Transverse colon (tissue), 4 donors: ENCODE results near the gene DPM2. TPM values are rescaled to one million over a fixed set of nuclear protein-coding genes. Genes with fewer than 3 reads are reported as not detected.

Experiments
- DNase-seq: peaks from one replicate; pipeline ENCODE4 v3.0.0-alpha.2; 2019
- H3K27ac ChIP-seq, 4 donors: fragments of 200-600 bp; sonication (generic); 2 replicates each; pipeline ENCODE4 v1.5.1; 2016 to 2018; ENCODE audit warnings: inconsistent platforms in 4 of 4
- H3K27me3 ChIP-seq: fragments of 200-600 bp; sonication (generic); 2 replicates; pipeline ENCODE4 v1.5.1; 2017; ENCODE audit warnings: inconsistent platforms
- H3K36me3 ChIP-seq, 4 donors: fragments of 200-600 bp; sonication (generic); 2 replicates each; pipeline ENCODE4 v1.5.1; 2017 to 2019; ENCODE audit warnings: inconsistent platforms in 4 of 4
- H3K4me1 ChIP-seq, 4 donors: fragments of 200-600 bp; sonication (generic); 2 replicates each; pipeline ENCODE4 v1.5.1; 2017 to 2020; ENCODE audit warnings: inconsistent platforms in 4 of 4
- H3K4me3 ChIP-seq, 4 donors: fragments of 200-600 bp; sonication (generic); 1 replicate in 1 of 4; 2 replicates in 3 of 4; pipeline versions ENCODE4 v1.5.1 to v1.6.1; 2017 to 2019; ENCODE audit warnings: inconsistent platforms in 4 of 4
- H3K9me3 ChIP-seq, 2 donors: fragments of 200-600 bp; sonication (generic); 2 replicates each; pipeline ENCODE4 v1.5.1; 2017 to 2019; ENCODE audit warnings: inconsistent platforms in 2 of 2
- EP300 ChIP-seq: sonication (generic); formaldehyde crosslinking; IDR thresholded peaks from one replicate; pipeline ENCODE4 v1.6.1; 2017; ENCODE audit warnings: antibody characterized with exemption, low read depth
- POLR2A ChIP-seq: fragments of 450-650 bp; IDR thresholded peaks from one replicate; pipeline ENCODE4 v1.6.1; 2016; ENCODE audit warnings: antibody characterized with exemption, mild to moderate bottlenecking, moderate library complexity
- POLR2AphosphoS5 ChIP-seq, 3 donors: sonication (generic); formaldehyde crosslinking; IDR thresholded peaks; one replicate each; pipeline ENCODE4 v1.6.1; 2016; ENCODE audit warnings: antibody characterized with exemption in 3 of 3
- WGBS, 2 donors: methylation state at CpG; one replicate each; pipeline ENCODE4 v1.1.5; 2018; ENCODE audit warnings: low coverage in 1 of 2; 5-methylcytosine and 5-hydroxymethylcytosine counted together
- in situ Hi-C, 4 donors: fragments of 200-750 bp; cut with MboI; loops; one replicate each; pipeline versions ENCODE4 v1.15.0 to v1.15.1; 2017; ENCODE audit warnings: low sequenced_read_pairs in 3 of 4, low pct_ligation_motif_present in 1 of 4, low pct_unique_long_range_greater_than_20kb in 1 of 4
- intact Hi-C: fragments of 100-400 bp; cut with DNase I; formaldehyde crosslinking; loops from one replicate; pipeline ENCODE4 v1.15.1; 2023; ENCODE audit warnings: low total_unique reads
- total RNA-seq, 4 donors: library from RNA; depleted of rRNA; stranded (reverse); fragments of >200 nt; gene quantifications; one replicate each; pipeline ENCODE4 v1.1.0, GENCODE V29; 2016
- TF ChIP-seq, protein P1 (sequence below), 5 experiments: fragments of 200-600 bp in 3 of 5; fragments of 450-650 bp in 2 of 5; sonication (generic) in 3 of 5; IDR thresholded peaks; 1 replicate in 2 of 5; 2 replicates in 3 of 5; pipeline ENCODE4 v1.5.1; 2016 to 2017; ENCODE audit warnings: antibody characterized with exemption in 5 of 5, inconsistent platforms in 3 of 5, mild to moderate bottlenecking in 2 of 5, moderate library complexity in 1 of 5

DPM2 gene
- total RNA-seq, 4 donors from 2014 or later = 20.6 to 249 (median 26.3) TPM

- Histone ChIP-seq H3K36me3 (peaks cover 0 to 12% (median 0%) of the 10 kb centered on the region in 4 donors), H3K4me1 (peaks cover 4 to 13% (median 5%) of the 10 kb centered on the region in 4 donors), H3K27ac (no peak overlapping the region), H3K27me3 (no peaks in the 10 kb centered on the region), H3K9me3 (no peaks in the 10 kb centered on the region), H3K4me3 (no peak overlapping the region)
- 76% methylated on average over 2 of the region's 3 CpGs; no CpG with 5 or more reads in 1 of the 2 donors for WGBS, 2 donors
- TF ChIP-seq POLR2A (no peak), EP300 (no peak), POLR2AphosphoS5 (IDR thresholded peaks at IDR 0.05) (no peak)
- TF ChIP-seq, protein P1, sequence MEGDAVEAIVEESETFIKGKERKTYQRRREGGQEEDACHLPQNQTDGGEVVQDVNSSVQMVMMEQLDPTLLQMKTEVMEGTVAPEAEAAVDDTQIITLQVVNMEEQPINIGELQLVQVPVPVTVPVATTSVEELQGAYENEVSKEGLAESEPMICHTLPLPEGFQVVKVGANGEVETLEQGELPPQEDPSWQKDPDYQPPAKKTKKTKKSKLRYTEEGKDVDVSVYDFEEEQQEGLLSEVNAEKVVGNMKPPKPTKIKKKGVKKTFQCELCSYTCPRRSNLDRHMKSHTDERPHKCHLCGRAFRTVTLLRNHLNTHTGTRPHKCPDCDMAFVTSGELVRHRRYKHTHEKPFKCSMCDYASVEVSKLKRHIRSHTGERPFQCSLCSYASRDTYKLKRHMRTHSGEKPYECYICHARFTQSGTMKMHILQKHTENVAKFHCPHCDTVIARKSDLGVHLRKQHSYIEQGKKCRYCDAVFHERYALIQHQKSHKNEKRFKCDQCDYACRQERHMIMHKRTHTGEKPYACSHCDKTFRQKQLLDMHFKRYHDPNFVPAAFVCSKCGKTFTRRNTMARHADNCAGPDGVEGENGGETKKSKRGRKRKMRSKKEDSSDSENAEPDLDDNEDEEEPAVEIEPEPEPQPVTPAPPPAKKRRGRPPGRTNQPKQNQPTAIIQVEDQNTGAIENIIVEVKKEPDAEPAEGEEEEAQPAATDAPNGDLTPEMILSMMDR (IDR thresholded peaks at IDR 0.05) = no peak
- intact Hi-C loops = no loop called here
- in situ Hi-C loops = loop anchor here (5.0 to 10.0 kb wide), 3 partner anchors 86 to 91 kb away; no protein-coding TSS in a partner anchor
- DNase-seq = no peak
Measured at GRCh38 chr9:127946728-127947127, 9.1 kb upstream of the DPM2 start.

- H3K4me3 ChIP-seq = no peak overlapping the region
- intact Hi-C loops (no loop called here), in situ Hi-C loops (loop anchor here (5.0 to 10.0 kb wide), 3 partner anchors 86 to 91 kb away; no protein-coding TSS in a partner anchor)
- no peaks in the 10 kb centered on the region for H3K27me3 ChIP-seq
- peaks cover 3 to 8% (median 4%) of the 10 kb centered on the region in 4 donors for H3K4me1 ChIP-seq
- H3K36me3 ChIP-seq = peaks cover 0 to 12% (median 0%) of the 10 kb centered on the region in 4 donors
- H3K27ac ChIP-seq = no peak overlapping the region
- H3K9me3 ChIP-seq = no peaks in the 10 kb centered on the region
- no peak for DNase-seq
- TF ChIP-seq POLR2AphosphoS5 (IDR thresholded peaks at IDR 0.05) = no peak
- no peak for TF ChIP-seq POLR2A
- no peak for TF ChIP-seq EP300
- TF ChIP-seq, protein P1 (IDR thresholded peaks at IDR 0.05) = no peak
- WGBS, 2 donors = 88 to 90% methylated on average over 2 to 9 of the region's 9 CpGs
Measured at GRCh38 chr9:127945942-127946341, 8.3 kb upstream of the DPM2 start.

DNA sequence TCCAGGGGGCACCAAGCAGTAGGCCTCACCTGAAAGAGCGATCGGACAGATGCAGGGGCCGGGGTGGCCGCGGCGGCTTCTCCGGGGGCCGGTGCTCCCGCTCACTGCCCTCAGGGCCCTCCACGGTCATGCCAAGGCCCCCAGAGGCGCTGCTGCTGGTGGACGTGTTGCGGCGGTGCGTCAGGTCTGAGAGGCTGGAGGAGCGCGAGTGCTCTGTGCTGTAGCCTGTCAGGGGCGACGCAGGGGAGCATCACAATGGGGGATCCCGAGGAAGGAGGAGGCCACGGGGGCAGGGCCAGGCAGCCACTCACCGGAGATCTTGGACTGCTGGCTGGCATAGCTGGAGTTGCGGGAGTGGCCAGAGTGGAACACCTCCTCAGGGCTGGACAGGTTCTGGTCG lies 7.7 kb upstream of the DPM2 start:
- no peak for TF ChIP-seq POLR2AphosphoS5 (IDR thresholded peaks at IDR 0.05)
- TF ChIP-seq POLR2A = no peak
- TF ChIP-seq EP300 = no peak
- H3K27me3 ChIP-seq = no peaks in the 10 kb centered on the region
- no peak for DNase-seq
- no peaks in the 10 kb centered on the region for H3K9me3 ChIP-seq
- peaks cover 0 to 12% (median 0%) of the 10 kb centered on the region in 4 donors for H3K36me3 ChIP-seq
- WGBS, 2 donors = 90% methylated on average over 23 of the region's 24 CpGs; no CpG with 5 or more reads in 1 of the 2 donors
- in situ Hi-C loops = loop anchor here (5.0 to 10.0 kb wide), 3 partner anchors 87 to 92 kb away; no protein-coding TSS in a partner anchor
- no peak overlapping the region for H3K27ac ChIP-seq
- H3K4me1 ChIP-seq = peaks cover 0 to 5% (median 4%) of the 10 kb centered on the region in 4 donors
- intact Hi-C loops = no loop called here
- no peak overlapping the region for H3K4me3 ChIP-seq

- Histone ChIP-seq H3K4me1 (peaks cover 0 to 5% (median under 1%) of the 10 kb centered on the region in 4 donors), H3K4me3 (no peak overlapping the region), H3K27ac (peak overlapping the region in 1 of 4 donors; percentile 2), H3K36me3 (peaks cover 0 to 12% (median 0%) of the 10 kb centered on the region in 4 donors), H3K27me3 (no peaks in the 10 kb centered on the region), H3K9me3 (no peaks in the 10 kb centered on the region)
- in situ Hi-C loops (loop anchor here (5.0 to 10.0 kb wide), 3 partner anchors 88 to 93 kb away; no protein-coding TSS in a partner anchor), intact Hi-C loops (loop anchor here (5.0 kb wide), 1 partner anchor 38 kb away; the partner anchor contains the start of gene EEIG1)
- DNase-seq = no peak
- no peak for TF ChIP-seq POLR2A
- TF ChIP-seq POLR2AphosphoS5 (IDR thresholded peaks at IDR 0.05) = no peak
- TF ChIP-seq, protein P1 (IDR thresholded peaks at IDR 0.05) = no peak
- TF ChIP-seq EP300 = no peak
- 94% methylated on average over 38 of the region's 38 CpGs; no CpG with 5 or more reads in 1 of the 2 donors for WGBS, 2 donors
Measured at GRCh38 chr9:127944586-127945218, 7.0 kb upstream of the DPM2 start.
